Peyer's patch (tissue), 4 donors: Measurements from ENCODE around the gene TAS1R3.

ENCODE experiments used
- POLR2A ChIP-seq, 2 donors: fragments of 450-650 bp; IDR thresholded peaks; one replicate each; pipeline ENCODE4 v1.5.1; 2017; ENCODE audit warnings: antibody characterized with exemption in 2 of 2, mild to moderate bottlenecking in 2 of 2, moderate library complexity in 2 of 2
- TF ChIP-seq, protein P1 (sequence below), 6 experiments: fragments of 450-650 bp in 4 of 6; fragments of 200-600 bp in 2 of 6; sonication (generic) in 1 of 6; IDR thresholded peaks; one replicate each; pipeline ENCODE4 v1.5.1; 2017 to 2019; ENCODE audit warnings: antibody characterized with exemption in 6 of 6, mild to moderate bottlenecking in 3 of 6, moderate library complexity in 1 of 6

DNA sequence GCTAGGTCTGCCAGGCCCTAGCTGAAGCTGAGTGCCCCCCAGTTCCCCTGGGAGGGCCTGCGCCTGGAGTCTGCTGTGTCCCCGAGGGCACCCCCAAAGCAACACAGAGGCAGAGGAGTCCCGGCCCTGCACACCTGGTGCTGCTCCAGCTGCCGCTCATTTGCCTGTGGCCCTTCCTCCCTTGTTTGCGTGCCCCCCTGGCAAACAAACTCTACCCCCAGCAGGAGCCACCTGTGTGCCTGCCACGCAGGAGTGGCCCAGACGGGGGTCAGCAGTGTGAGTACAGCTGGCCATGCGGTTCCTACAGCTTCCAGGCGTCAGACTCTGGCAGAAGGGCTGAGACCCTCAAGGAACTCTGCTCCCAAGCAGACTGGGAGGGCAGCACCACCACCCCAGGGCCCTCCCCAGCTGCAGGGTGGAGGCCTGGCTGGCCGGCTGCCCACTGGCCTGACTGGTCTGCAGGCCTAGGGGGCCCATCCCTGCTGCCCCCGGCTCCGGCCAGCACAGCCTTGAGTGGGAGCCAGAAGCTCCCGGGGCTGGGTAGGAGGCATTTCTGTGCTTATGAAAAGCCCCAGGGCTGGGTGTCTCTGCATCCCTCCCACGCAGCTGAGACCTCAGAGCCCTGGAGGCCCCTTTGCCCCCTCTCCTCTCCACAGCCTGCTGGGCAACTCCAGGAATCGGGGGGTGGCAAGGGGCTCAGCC is 563 bp upstream of the TAS1R3 start:
- TF ChIP-seq, protein P1, sequence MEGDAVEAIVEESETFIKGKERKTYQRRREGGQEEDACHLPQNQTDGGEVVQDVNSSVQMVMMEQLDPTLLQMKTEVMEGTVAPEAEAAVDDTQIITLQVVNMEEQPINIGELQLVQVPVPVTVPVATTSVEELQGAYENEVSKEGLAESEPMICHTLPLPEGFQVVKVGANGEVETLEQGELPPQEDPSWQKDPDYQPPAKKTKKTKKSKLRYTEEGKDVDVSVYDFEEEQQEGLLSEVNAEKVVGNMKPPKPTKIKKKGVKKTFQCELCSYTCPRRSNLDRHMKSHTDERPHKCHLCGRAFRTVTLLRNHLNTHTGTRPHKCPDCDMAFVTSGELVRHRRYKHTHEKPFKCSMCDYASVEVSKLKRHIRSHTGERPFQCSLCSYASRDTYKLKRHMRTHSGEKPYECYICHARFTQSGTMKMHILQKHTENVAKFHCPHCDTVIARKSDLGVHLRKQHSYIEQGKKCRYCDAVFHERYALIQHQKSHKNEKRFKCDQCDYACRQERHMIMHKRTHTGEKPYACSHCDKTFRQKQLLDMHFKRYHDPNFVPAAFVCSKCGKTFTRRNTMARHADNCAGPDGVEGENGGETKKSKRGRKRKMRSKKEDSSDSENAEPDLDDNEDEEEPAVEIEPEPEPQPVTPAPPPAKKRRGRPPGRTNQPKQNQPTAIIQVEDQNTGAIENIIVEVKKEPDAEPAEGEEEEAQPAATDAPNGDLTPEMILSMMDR (IDR thresholded peaks at IDR 0.05), result no peak
- no peak for TF ChIP-seq POLR2A (IDR thresholded peaks at IDR 0.05)
